Mononuclear cell (primary cell): ENCODE measurements around the gene MRPS24. TPM values are rescaled to one million over a fixed set of nuclear protein-coding genes. Genes with fewer than 3 reads are reported as not detected.
"Not testable (repeated sequence)": the region's sequence is repeated elsewhere in the genome, so short reads cannot be mapped to it uniquely, and the experiment has no call there.

Source experiments
- H3K27me3 ChIP-seq: 2 replicates; pipeline ENCODE4 v1.6.0; 2011; ENCODE audit warnings: low read length, control low read depth; ENCODE audit not compliant: insufficient read depth
- H3K4me1 ChIP-seq: 2 replicates; pipeline ENCODE4 v1.5.1; 2011; ENCODE audit warnings: mild to moderate bottlenecking, low read length, control low read depth; ENCODE audit not compliant: insufficient read depth
- H3K4me3 ChIP-seq: 2 replicates; pipeline ENCODE4 v1.5.1; 2011; ENCODE audit warnings: mild to moderate bottlenecking, low read length, moderate library complexity
- H3K9me3 ChIP-seq: 2 replicates; pipeline ENCODE4 v1.5.1; 2011; ENCODE audit warnings: low read depth, mild to moderate bottlenecking, control low read depth, low read length
- total RNA-seq: library from RNA; depleted of rRNA; stranded (reverse); fragments of >200 nt; gene quantifications from one replicate; pipeline ENCODE4 v1.2.3, GENCODE V29; 2012

MRPS24 gene
- total RNA-seq: 53.1 TPM

- no peaks in the 10 kb centered on the region for H3K9me3 ChIP-seq
- H3K27me3 ChIP-seq: no peaks in the 10 kb centered on the region
- H3K4me1 ChIP-seq: peaks cover 18% of the 10 kb centered on the region
- H3K4me3 ChIP-seq: peak within 1 kb of the TSS; percentile 56
These were observed at the start of gene MRPS24 for GRCh38 chr7:43869006-43869866. Gene MRPS24, minus strand, starts transcription at chr7:43869517. Its CDS starts 22 bp downstream, at chr7:43869495.

- Histone ChIP-seq H3K9me3 (no peaks in the 10 kb centered on the region), H3K4me1 (no peaks in the 10 kb centered on the region), H3K4me3 (no peak overlapping the region), H3K27me3 (no peaks in the 10 kb centered on the region)
These were observed 46.6 kb upstream of the MRPS24 start for GRCh38 chr7:43915907-43916306.

GRCh38 chr7:43914795-43915194, 45.5 kb upstream of the MRPS24 start:
- no peaks in the 10 kb centered on the region for H3K9me3 ChIP-seq
- H3K4me3 ChIP-seq: no peak overlapping the region
- no peaks in the 10 kb centered on the region for H3K27me3 ChIP-seq
- no peaks in the 10 kb centered on the region for H3K4me1 ChIP-seq

- peak within 1 kb of the TSS; percentile 46 for H3K4me3 ChIP-seq
- H3K9me3 ChIP-seq: no peaks in the 10 kb centered on the region
- no peaks in the 10 kb centered on the region for H3K27me3 ChIP-seq
- peaks cover 14% of the 10 kb centered on the region for H3K4me1 ChIP-seq
These were observed 37.2 kb upstream of the MRPS24 start, which contains the start of gene URGCP for GRCh38 chr7:43906331-43907010. Gene URGCP, minus strand, starts transcription at chr7:43906596. Its CDS starts 21 bp downstream, at chr7:43906575.

GRCh38 chr7:43905956-43906330, 36.6 kb upstream of the MRPS24 start:
- Histone ChIP-seq H3K4me3 (peak overlapping the region; percentile 46), H3K27me3 (no peaks in the 10 kb centered on the region), H3K9me3 (no peaks in the 10 kb centered on the region)

GRCh38 chr7:43905209-43905946, 36.1 kb upstream of the MRPS24 start:
- peak overlapping the region; percentile 46 for H3K4me3 ChIP-seq
- H3K27me3 ChIP-seq: no peaks in the 10 kb centered on the region
- peaks cover 14% of the 10 kb centered on the region for H3K4me1 ChIP-seq
- no peaks in the 10 kb centered on the region for H3K9me3 ChIP-seq

More at GRCh38 chr7:43905956-43906330, 36.6 kb upstream of the MRPS24 start:
- peaks cover 14% of the 10 kb centered on the region for H3K4me1 ChIP-seq

- Histone ChIP-seq H3K4me3 (no peak overlapping the region), H3K9me3 (no peaks in the 10 kb centered on the region), H3K27me3 (no peaks in the 10 kb centered on the region), H3K4me1 (peaks cover 14% of the 10 kb centered on the region)
These were observed 35.4 kb upstream of the MRPS24 start for GRCh38 chr7:43904533-43905208.

- H3K4me1 ChIP-seq: peaks cover 14% of the 10 kb centered on the region
- H3K27me3 ChIP-seq: no peaks in the 10 kb centered on the region
- no peak overlapping the region for H3K4me3 ChIP-seq
- H3K9me3 ChIP-seq: no peaks in the 10 kb centered on the region
These were observed 33.3 kb upstream of the MRPS24 start for GRCh38 chr7:43902542-43903054.

GRCh38 chr7:43898571-43898970, 29.3 kb upstream of the MRPS24 start:
- H3K4me3 ChIP-seq, H3K27me3 ChIP-seq, H3K4me1 ChIP-seq: not testable (repeated sequence)

GRCh38 chr7:43895847-43896415, 26.6 kb upstream of the MRPS24 start:
- no peak overlapping the region for H3K4me3 ChIP-seq
- peaks cover 13% of the 10 kb centered on the region for H3K4me1 ChIP-seq
- H3K9me3 ChIP-seq: no peaks in the 10 kb centered on the region
- H3K27me3 ChIP-seq: no peaks in the 10 kb centered on the region

More at GRCh38 chr7:43898571-43898970, 29.3 kb upstream of the MRPS24 start:
- H3K9me3 ChIP-seq: not testable (repeated sequence)

GRCh38 chr7:43891069-43891955, 22.0 kb upstream of the MRPS24 start:
- H3K4me1 ChIP-seq: peaks cover 16% of the 10 kb centered on the region
- H3K9me3 ChIP-seq: no peaks in the 10 kb centered on the region
- H3K4me3 ChIP-seq: no peak overlapping the region
- H3K27me3 ChIP-seq: no peaks in the 10 kb centered on the region

GRCh38 chr7:43890468-43890867, 21.2 kb upstream of the MRPS24 start:
- Histone ChIP-seq H3K4me1 (peaks cover 16% of the 10 kb centered on the region), H3K9me3 (no peaks in the 10 kb centered on the region), H3K4me3 (no peak overlapping the region), H3K27me3 (no peaks in the 10 kb centered on the region)
